CD8-positive, alpha-beta memory T cell (primary cell): ENCODE measurements around the gene PYCARD. TPM values are rescaled to one million over a fixed set of nuclear protein-coding genes. Genes with fewer than 3 reads are reported as not detected.
"Not testable (repeated sequence)": the region's sequence is repeated elsewhere in the genome, so short reads cannot be mapped to it uniquely, and the experiment has no call there.

ENCODE experiments used
- CTCF ChIA-PET: fragments of 350-600 bp; sonication (Branson Sonifier 250); formaldehyde crosslinking; loops from one replicate; lab custom pipeline; 2021; ENCODE audit warnings: antibody characterized with exemption; lab: Charles Lee
- POLR2A ChIA-PET: fragments of 350-600 bp; sonication (Branson Sonifier 250); formaldehyde crosslinking; loops from one replicate; lab custom pipeline; 2021; ENCODE audit warnings: antibody characterized with exemption; lab: Charles Lee
- DNase-seq, 5 donors: peaks; one replicate each; pipeline versions ENCODE4 v3.0.0 to v3.0.0-alpha.2; 2020 to 2022; ENCODE audit warnings: mixed read lengths in 1 of 5
- H3K27ac ChIP-seq: one replicate; pipeline ENCODE4 v1.7.0; 2013; ENCODE audit warnings: low read depth, mild to moderate bottlenecking, low read length, moderate library complexity
- H3K27me3 ChIP-seq: 2 replicates; pipeline ENCODE4 v1.7.0; 2013; ENCODE audit warnings: low read length, mild to moderate bottlenecking; ENCODE audit not compliant: insufficient read depth, poor library complexity, severe bottlenecking
- H3K36me3 ChIP-seq: 2 replicates; pipeline ENCODE4 v1.7.0; 2013; ENCODE audit warnings: mild to moderate bottlenecking, low read length, moderate library complexity; ENCODE audit not compliant: insufficient read depth
- H3K4me1 ChIP-seq: 2 replicates; pipeline ENCODE4 v1.7.0; 2013; ENCODE audit warnings: mild to moderate bottlenecking, low read length, moderate library complexity; ENCODE audit not compliant: insufficient read depth
- H3K4me3 ChIP-seq: 2 replicates; pipeline ENCODE4 v1.7.0; 2013; ENCODE audit warnings: mild to moderate bottlenecking, low read length
- H3K9me3 ChIP-seq: 2 replicates; pipeline ENCODE4 v1.7.0; 2013; ENCODE audit warnings: mild to moderate bottlenecking, low read length
- H3K27ac Mint-ChIP-seq, 8 donors: one replicate each; pipeline ENCODE4 v1.8.0; 2020 to 2021; ENCODE audit warnings: mixed read lengths in 8 of 8, mild to moderate bottlenecking in 6 of 8, inconsistent platforms in 3 of 8, moderate library complexity in 3 of 8
- H3K27me3 Mint-ChIP-seq, 2 donors: one replicate each; pipeline ENCODE4 v1.8.0; 2020 to 2021; ENCODE audit warnings: mixed read lengths in 2 of 2, mild to moderate bottlenecking in 1 of 2, moderate library complexity in 1 of 2
- H3K36me3 Mint-ChIP-seq, 3 donors: one replicate each; pipeline ENCODE4 v1.8.0; 2020 to 2021; ENCODE audit warnings: mixed read lengths in 3 of 3, inconsistent platforms in 1 of 3, mild to moderate bottlenecking in 1 of 3
- H3K4me1 Mint-ChIP-seq, 3 donors: one replicate each; pipeline ENCODE4 v1.8.0; 2020 to 2021; ENCODE audit warnings: mixed read lengths in 3 of 3, inconsistent platforms in 1 of 3, mild to moderate bottlenecking in 1 of 3
- H3K4me3 Mint-ChIP-seq, 7 donors: one replicate each; pipeline ENCODE4 v1.8.0; 2020 to 2021; ENCODE audit warnings: mixed read lengths in 7 of 7, mild to moderate bottlenecking in 6 of 7, moderate library complexity in 4 of 7, inconsistent platforms in 2 of 7
- H3K9me3 Mint-ChIP-seq, 5 donors: one replicate each; pipeline ENCODE4 v1.8.0; 2020 to 2022; ENCODE audit warnings: mixed read lengths in 5 of 5, mild to moderate bottlenecking in 3 of 5, moderate library complexity in 2 of 5, inconsistent platforms in 1 of 5
- polyA plus RNA-seq: library from polyadenylated mRNA; unstranded; fragments of 300-500 nt; fragmentation: Illumina TruSeq; gene quantifications from one replicate; pipeline ENCODE4 v1.2.3, GENCODE V29; 2021
- total RNA-seq, 2 experiments: library from RNA; stranded (reverse); gene quantifications; one replicate each; pipeline ENCODE4 v1.2.3, GENCODE V29; 2021

PYCARD gene
- total RNA-seq (1 to 10 TPM; 4.5 to 5.9 TPM), polyA plus RNA-seq (77.8 TPM)

GRCh38 chr16:31202414-31203375, at the start of gene PYCARD:
PYCARD (minus strand) TSS chr16:31202760; CDS start chr16:31202690, 70 bp downstream.
- H3K4me3 ChIP-seq: peak within 1 kb of the TSS; percentile 83
- peak within 1 kb of the TSS; percentile 80 to 96 (median 89) for H3K4me3 Mint-ChIP-seq
- H3K9me3 ChIP-seq: no peaks in the 10 kb centered on the region
- no peaks in the 10 kb centered on the region for H3K9me3 Mint-ChIP-seq
- H3K27me3 Mint-ChIP-seq: no peaks in the 10 kb centered on the region
- peaks cover 0 to 30% (median 2%) of the 10 kb centered on the region in 3 donors for H3K36me3 Mint-ChIP-seq
- peak within 1 kb of the TSS; percentile 61 for H3K27ac ChIP-seq
- no peaks in the 10 kb centered on the region for H3K36me3 ChIP-seq
- no peaks in the 10 kb centered on the region for H3K27me3 ChIP-seq
- POLR2A ChIA-PET: interaction anchor here (0.7 to 3.5 kb wide), 9 partner anchors 10 to 130 kb away, joined by 3 to 40 read pairs (median 6); partner anchors contain the start of genes FUS, TRIM72, ZNF646 and ZNF668
- H3K4me1 ChIP-seq: peaks cover 40% of the 10 kb centered on the region
- H3K4me1 Mint-ChIP-seq: peaks cover 41 to 57% (median 47%) of the 10 kb centered on the region in 3 donors
- H3K27ac Mint-ChIP-seq: peak within 1 kb of the TSS; percentile 65 to 96 (median 82)
- peak; percentile 17 to 53 (median 31) for DNase-seq
- CTCF ChIA-PET: interaction anchor here (0.7 to 3.6 kb wide), 7 partner anchors 13 to 240 kb away, joined by 3 to 11 read pairs (median 3); partner anchors contain the start of genes PYDC1 and ZNF843

GRCh38 chr16:31251435-31251834, 48.9 kb upstream of the PYCARD start:
- Mint-ChIP-seq H3K27me3 (peaks cover 0 to 4% of the 10 kb centered on the region in 2 donors), H3K27ac (no peak overlapping the region), H3K9me3 (peaks cover 0 to 2% (median 0%) of the 10 kb centered on the region in 5 donors), H3K4me3 (no peak overlapping the region), H3K4me1 (peaks cover 10 to 16% (median 11%) of the 10 kb centered on the region in 3 donors), H3K36me3 (no peaks in the 10 kb centered on the region)
- ChIA-PET POLR2A (no interaction called here), CTCF (no interaction called here)
- H3K36me3 ChIP-seq: no peaks in the 10 kb centered on the region
- DNase-seq: no peak
- no peaks in the 10 kb centered on the region for H3K9me3 ChIP-seq
- H3K4me1 ChIP-seq: peaks cover 8% of the 10 kb centered on the region
- H3K27ac ChIP-seq: no peak overlapping the region
- no peak overlapping the region for H3K4me3 ChIP-seq
- H3K27me3 ChIP-seq: no peaks in the 10 kb centered on the region

- ChIA-PET POLR2A (no interaction called here), CTCF (no interaction called here)
- no peaks in the 10 kb centered on the region for H3K36me3 ChIP-seq
- no peaks in the 10 kb centered on the region for H3K36me3 Mint-ChIP-seq
- peaks cover 8% of the 10 kb centered on the region for H3K4me1 ChIP-seq
- peaks cover 0 to 4% of the 10 kb centered on the region in 2 donors for H3K27me3 Mint-ChIP-seq
- DNase-seq: no peak
- no peak overlapping the region for H3K4me3 Mint-ChIP-seq
- H3K4me3 ChIP-seq: no peak overlapping the region
- peaks cover 0 to 2% (median 0%) of the 10 kb centered on the region in 5 donors for H3K9me3 Mint-ChIP-seq
- peaks cover 10 to 16% (median 11%) of the 10 kb centered on the region in 3 donors for H3K4me1 Mint-ChIP-seq
- H3K27ac Mint-ChIP-seq: no peak overlapping the region
- no peaks in the 10 kb centered on the region for H3K27me3 ChIP-seq
- no peak overlapping the region for H3K27ac ChIP-seq
- H3K9me3 ChIP-seq: no peaks in the 10 kb centered on the region
Measured at GRCh38 chr16:31250782-31251384, 48.3 kb upstream of the PYCARD start.

- peaks cover 8% of the 10 kb centered on the region for H3K4me1 ChIP-seq
- no peaks in the 10 kb centered on the region for H3K36me3 Mint-ChIP-seq
Measured at GRCh38 chr16:31248344-31248743, 45.8 kb upstream of the PYCARD start.

GRCh38 chr16:31246296-31246695, 43.7 kb upstream of the PYCARD start:
- no peak overlapping the region for H3K4me3 ChIP-seq
- H3K27me3 ChIP-seq: no peaks in the 10 kb centered on the region
- Mint-ChIP-seq H3K36me3 (no peaks in the 10 kb centered on the region), H3K27ac (no peak overlapping the region), H3K9me3 (peaks cover 0 to 2% (median 0%) of the 10 kb centered on the region in 5 donors), H3K27me3 (peaks cover 0 to 6% of the 10 kb centered on the region in 2 donors), H3K4me1 (peaks cover 0 to 4% (median 1%) of the 10 kb centered on the region in 3 donors), H3K4me3 (no peak overlapping the region)
- no peak overlapping the region for H3K27ac ChIP-seq
- peaks cover 6% of the 10 kb centered on the region for H3K4me1 ChIP-seq
- no peaks in the 10 kb centered on the region for H3K9me3 ChIP-seq
- ChIA-PET POLR2A (no interaction called here), CTCF (no interaction called here)
- DNase-seq: no peak
- no peaks in the 10 kb centered on the region for H3K36me3 ChIP-seq

More at GRCh38 chr16:31248344-31248743, 45.8 kb upstream of the PYCARD start:
- no peaks in the 10 kb centered on the region for H3K27me3 ChIP-seq
- H3K4me3 ChIP-seq: no peak overlapping the region
- DNase-seq: no peak
- H3K4me3 Mint-ChIP-seq: no peak overlapping the region
- peaks cover 0 to 2% (median 0%) of the 10 kb centered on the region in 5 donors for H3K9me3 Mint-ChIP-seq
- ChIA-PET POLR2A (no interaction called here), CTCF (interaction anchor here (1.6 kb wide), 1 partner anchor 134 kb away, joined by 4 read pairs; no protein-coding TSS in a partner anchor)
- peaks cover 0 to 6% of the 10 kb centered on the region in 2 donors for H3K27me3 Mint-ChIP-seq
- H3K27ac ChIP-seq: no peak overlapping the region
- H3K9me3 ChIP-seq: no peaks in the 10 kb centered on the region
- peaks cover 0 to 9% (median 2%) of the 10 kb centered on the region in 3 donors for H3K4me1 Mint-ChIP-seq
- no peak overlapping the region for H3K27ac Mint-ChIP-seq
- no peaks in the 10 kb centered on the region for H3K36me3 ChIP-seq

- H3K9me3 Mint-ChIP-seq, H3K9me3 ChIP-seq, H3K36me3 Mint-ChIP-seq, DNase-seq, H3K4me1 Mint-ChIP-seq, H3K4me3 ChIP-seq, H3K27ac Mint-ChIP-seq, H3K27ac ChIP-seq, H3K27me3 Mint-ChIP-seq, H3K4me3 Mint-ChIP-seq, POLR2A ChIA-PET, H3K27me3 ChIP-seq, H3K4me1 ChIP-seq, H3K36me3 ChIP-seq, CTCF ChIA-PET: not testable (repeated sequence)
Measured at GRCh38 chr16:31245598-31245997, 43.0 kb upstream of the PYCARD start.

- Mint-ChIP-seq H3K27me3 (peaks cover 0 to 4% of the 10 kb centered on the region in 2 donors), H3K4me1 (no peaks in the 10 kb centered on the region), H3K4me3 (no peak overlapping the region), H3K27ac (no peak overlapping the region), H3K9me3 (no peaks in the 10 kb centered on the region), H3K36me3 (no peaks in the 10 kb centered on the region)
- DNase-seq: no peak
- Histone ChIP-seq H3K4me3 (no peak overlapping the region), H3K4me1 (no peaks in the 10 kb centered on the region), H3K36me3 (no peaks in the 10 kb centered on the region), H3K27ac (no peak overlapping the region), H3K9me3 (no peaks in the 10 kb centered on the region), H3K27me3 (no peaks in the 10 kb centered on the region)
- CTCF ChIA-PET: no interaction called here
- POLR2A ChIA-PET: interaction anchor here (0.6 kb wide), 1 partner anchor 64 kb away, joined by 3 read pairs; no protein-coding TSS in a partner anchor
Measured at GRCh38 chr16:31243734-31244670, 41.4 kb upstream of the PYCARD start.
